D721Med (cell line): ENCODE data around the gene UGT1A9.
"Not testable (repeated sequence)": the region's sequence is repeated elsewhere in the genome, so short reads cannot be mapped to it uniquely, and the experiment has no call there.

ENCODE experiments used
- DNase-seq: peaks from one replicate; pipeline ENCODE4 v3.0.0; 2011; ENCODE audit warnings: low spot score; ENCODE audit not compliant: insufficient read length
- FAIRE-seq: peaks from 2 replicates; lab custom pipeline; 2011; peaks lifted over from hg19 to GRCh38; lab: Jason Lieb, UNC
- TF ChIP-seq, protein P1 (sequence below): IDR thresholded peaks from 2 replicates; pipeline ENCODE4 v1.5.1; 2012; ENCODE audit warnings: mild to moderate bottlenecking, control low read depth; ENCODE audit not compliant: insufficient read depth; ENCODE audit errors: missing control alignments

The UGT1A9 gene

GRCh38 chr2:233740870-233741269 lies 69.2 kb downstream of the UGT1A9 start:
- TF ChIP-seq, protein P1, sequence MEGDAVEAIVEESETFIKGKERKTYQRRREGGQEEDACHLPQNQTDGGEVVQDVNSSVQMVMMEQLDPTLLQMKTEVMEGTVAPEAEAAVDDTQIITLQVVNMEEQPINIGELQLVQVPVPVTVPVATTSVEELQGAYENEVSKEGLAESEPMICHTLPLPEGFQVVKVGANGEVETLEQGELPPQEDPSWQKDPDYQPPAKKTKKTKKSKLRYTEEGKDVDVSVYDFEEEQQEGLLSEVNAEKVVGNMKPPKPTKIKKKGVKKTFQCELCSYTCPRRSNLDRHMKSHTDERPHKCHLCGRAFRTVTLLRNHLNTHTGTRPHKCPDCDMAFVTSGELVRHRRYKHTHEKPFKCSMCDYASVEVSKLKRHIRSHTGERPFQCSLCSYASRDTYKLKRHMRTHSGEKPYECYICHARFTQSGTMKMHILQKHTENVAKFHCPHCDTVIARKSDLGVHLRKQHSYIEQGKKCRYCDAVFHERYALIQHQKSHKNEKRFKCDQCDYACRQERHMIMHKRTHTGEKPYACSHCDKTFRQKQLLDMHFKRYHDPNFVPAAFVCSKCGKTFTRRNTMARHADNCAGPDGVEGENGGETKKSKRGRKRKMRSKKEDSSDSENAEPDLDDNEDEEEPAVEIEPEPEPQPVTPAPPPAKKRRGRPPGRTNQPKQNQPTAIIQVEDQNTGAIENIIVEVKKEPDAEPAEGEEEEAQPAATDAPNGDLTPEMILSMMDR, result no peak
- no peak for DNase-seq
- FAIRE-seq, result no peak

DNA sequence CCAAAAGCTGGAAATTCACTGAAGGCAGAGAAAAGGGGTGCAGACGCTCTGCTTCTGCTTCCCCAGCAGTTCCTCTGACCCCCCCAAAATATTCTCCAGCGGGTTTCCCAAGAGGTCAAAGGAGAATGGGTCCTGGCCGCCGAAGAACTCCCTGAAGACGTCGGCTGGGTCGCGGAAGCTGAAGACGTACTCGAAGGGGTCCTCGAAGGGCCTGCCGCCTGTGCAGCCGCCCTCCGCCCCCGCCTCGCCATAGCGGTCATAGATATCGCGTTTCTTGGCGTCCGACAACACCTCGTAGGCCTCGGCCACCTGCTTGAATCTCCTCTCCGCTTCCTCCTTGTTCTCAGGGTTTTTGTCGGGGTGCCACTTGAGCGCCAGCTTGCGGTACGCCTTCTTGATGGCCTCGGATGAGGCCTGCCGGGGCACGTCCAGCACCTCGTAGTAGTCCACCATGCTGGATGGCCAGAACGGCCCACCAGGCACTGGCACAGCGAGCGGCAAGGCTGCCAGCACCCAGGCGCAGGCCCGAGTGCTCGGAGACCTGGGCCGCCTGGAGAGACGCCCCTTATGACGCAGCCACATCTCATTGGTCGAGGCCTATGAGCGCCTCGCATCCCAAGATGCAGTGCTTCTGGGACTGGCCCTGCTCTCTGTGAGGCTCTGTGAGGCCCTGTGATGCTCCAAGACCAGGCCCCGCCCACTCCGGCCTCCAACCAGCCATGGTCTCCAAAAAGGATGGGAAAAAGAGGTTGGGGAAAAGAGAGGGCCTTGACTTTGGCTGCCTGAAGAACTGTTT lies 72.0 kb downstream of the UGT1A9 start:
- no peak for FAIRE-seq
- TF ChIP-seq, protein P1, result no peak
- no peak for DNase-seq

GRCh38 chr2:233745073-233745755 lies 73.5 kb downstream of the UGT1A9 start:
- TF ChIP-seq, protein P1, result no peak
- no peak for DNase-seq
- FAIRE-seq, result no peak

DNA sequence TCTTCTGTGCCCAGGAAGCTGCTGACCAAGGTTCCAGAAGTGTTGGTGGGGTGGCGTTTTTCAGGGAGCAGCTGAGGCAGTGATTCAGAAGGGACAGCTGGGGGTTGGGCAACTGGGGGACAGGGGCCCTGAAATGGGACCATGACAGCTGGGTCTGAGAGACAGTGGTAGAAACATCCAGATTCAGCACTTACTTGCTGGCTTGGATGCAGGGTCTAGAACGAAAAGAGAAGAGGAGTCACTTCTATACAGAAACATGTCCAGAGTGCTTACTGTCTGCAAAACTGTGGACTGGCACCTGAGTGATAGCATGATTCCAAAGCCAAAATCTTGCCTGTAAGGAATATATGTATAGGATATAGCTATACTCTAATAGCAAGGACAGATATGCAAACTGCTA lies 74.1 kb downstream of the UGT1A9 start:
- FAIRE-seq, DNase-seq: not testable (repeated sequence)

DNA sequence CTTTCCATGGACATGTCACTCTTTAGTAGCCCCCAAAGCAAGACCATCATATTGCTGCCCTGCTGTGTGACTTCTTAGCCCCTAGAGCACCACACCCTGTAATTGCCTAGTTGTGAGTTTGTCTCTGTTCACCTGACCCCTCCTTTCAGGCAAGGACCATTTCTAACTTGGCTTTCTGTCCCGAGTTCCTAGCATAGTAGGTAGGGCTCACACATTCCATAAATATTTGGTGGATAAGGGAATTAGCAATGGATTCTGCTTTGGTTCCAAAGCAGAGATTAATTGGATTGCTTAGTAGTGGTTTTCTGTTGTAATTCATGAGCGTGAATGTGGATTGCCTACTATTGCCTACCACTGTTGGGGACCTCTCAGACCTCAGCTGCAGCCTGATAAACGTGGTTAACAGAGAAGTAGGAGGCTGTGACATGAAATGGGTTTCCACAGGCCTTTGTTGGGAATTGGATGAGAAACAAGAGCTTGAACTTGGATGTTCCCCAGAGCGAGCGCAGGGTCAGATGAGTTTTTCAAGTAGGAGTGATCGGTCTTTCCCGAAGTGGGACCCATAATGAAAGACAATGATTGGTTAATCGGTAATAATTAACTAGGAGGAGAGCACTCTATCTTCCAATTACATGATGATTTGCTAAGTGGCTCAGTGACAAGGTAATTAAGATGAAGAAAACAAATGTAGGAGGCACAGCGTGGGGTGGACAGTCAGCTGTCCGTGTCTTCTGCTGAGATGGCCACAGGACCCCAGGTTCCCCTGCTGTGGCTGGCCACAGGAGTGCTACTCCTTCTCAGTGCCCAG lies 75.0 kb downstream of the UGT1A9 start:
- TF ChIP-seq, protein P1, result no peak
- FAIRE-seq (no peak), DNase-seq (no peak)

- TF ChIP-seq, protein P1, result no peak
- no peak for FAIRE-seq
- DNase-seq, result no peak
Measured at GRCh38 chr2:233747283-233747544, 75.5 kb downstream of the UGT1A9 start.

DNA sequence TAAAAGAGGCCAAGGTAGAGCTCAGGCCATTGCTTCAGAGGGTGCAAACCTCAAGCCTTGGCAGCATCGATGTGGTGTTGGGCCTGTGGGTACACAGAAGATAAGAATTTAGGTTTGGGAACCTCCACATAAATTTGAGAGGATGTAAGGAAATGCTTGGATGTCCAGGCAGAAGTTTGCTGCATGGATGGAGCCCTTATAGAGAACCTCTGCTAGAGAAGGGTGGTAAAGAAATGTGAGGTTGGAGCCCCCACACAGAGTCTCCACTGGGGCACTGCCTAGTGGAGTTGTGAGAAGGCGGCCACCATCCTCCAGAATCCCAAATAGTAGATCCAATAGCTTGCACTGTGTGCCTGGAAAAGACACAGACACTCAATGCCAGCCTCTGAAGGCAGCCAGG lies 79.0 kb downstream of the UGT1A9 start:
- not testable (repeated sequence) for FAIRE-seq

GRCh38 chr2:233751212-233752009 lies 79.7 kb downstream of the UGT1A9 start:
- FAIRE-seq, DNase-seq: not testable (repeated sequence)

More for the DNA sequence above, 79.0 kb downstream of the UGT1A9 start:
- DNase-seq, result not testable (repeated sequence)
